Chondrocyte (in vitro differentiated cells): ENCODE measurements around the gene PRKD2. TPM values are rescaled to one million over a fixed set of nuclear protein-coding genes. Genes with fewer than 3 reads are reported as not detected.

Source experiments
- DNase-seq: peaks from one replicate; pipeline ENCODE4 v3.0.0; 2021; ENCODE audit warnings: mixed read lengths, low spot score
- H3K27ac Mint-ChIP-seq: one replicate; pipeline ENCODE4 v1.8.0; 2021; ENCODE audit warnings: mild to moderate bottlenecking, moderate library complexity, mixed read lengths; ENCODE audit not compliant: unreplicated experiment
- H3K27me3 Mint-ChIP-seq: 2 replicates; pipeline ENCODE4 v1.8.0; 2021; ENCODE audit warnings: low read depth, mixed read lengths
- H3K36me3 Mint-ChIP-seq: 2 replicates; pipeline ENCODE4 v1.8.0; 2021; ENCODE audit warnings: low read depth, mixed read lengths
- H3K4me1 Mint-ChIP-seq: 2 replicates; pipeline ENCODE4 v1.8.0; 2021; ENCODE audit warnings: low read depth, mild to moderate bottlenecking, mixed read lengths
- H3K4me3 Mint-ChIP-seq: one replicate; pipeline ENCODE4 v1.8.0; 2021; ENCODE audit warnings: mild to moderate bottlenecking, moderate library complexity, mixed read lengths; ENCODE audit not compliant: unreplicated experiment
- H3K9me3 Mint-ChIP-seq: 2 replicates; pipeline ENCODE4 v1.8.0; 2021; ENCODE audit warnings: low read depth, mixed read lengths
- total RNA-seq: library from RNA; stranded (reverse); gene quantifications from 3 replicates; pipeline ENCODE4 v1.2.1, GENCODE V29; 2021
- TF ChIP-seq, protein P1 (sequence below): fragments of 200-600 bp; sonication (generic); IDR thresholded peaks from 2 replicates; pipeline ENCODE4 v1.5.0; 2021; ENCODE audit warnings: antibody characterized with exemption, mild to moderate bottlenecking, moderate library complexity

The PRKD2 gene
- total RNA-seq, 1 donor from 2014 or later: 23.3 TPM

DNA sequence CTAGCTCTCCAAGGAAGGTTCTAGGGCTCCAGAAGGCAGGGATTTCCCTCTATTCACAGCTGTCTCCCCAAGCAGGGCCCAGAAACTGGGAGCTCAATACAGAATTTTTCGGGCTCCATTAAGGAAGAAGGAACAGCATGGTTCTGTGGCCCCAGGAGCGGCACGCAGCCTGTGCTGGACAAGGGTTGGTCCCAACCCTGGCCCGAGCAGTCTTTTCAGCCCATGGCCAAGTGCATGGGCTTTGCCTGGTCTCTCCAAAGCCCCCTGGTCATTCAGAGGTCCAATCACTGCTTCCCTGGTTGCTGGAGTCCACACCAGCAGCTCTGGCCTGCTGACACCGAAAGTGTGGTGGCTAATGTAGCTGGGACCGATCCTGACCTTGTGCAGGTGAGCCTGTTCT, 6.6 kb upstream of the PRKD2 start:
- DNase-seq: no peak
- Mint-ChIP-seq H3K9me3 (no peaks in the 10 kb centered on the region), H3K27me3 (no peaks in the 10 kb centered on the region), H3K36me3 (peaks cover 25% of the 10 kb centered on the region), H3K4me3 (no peak overlapping the region), H3K27ac (no peak overlapping the region), H3K4me1 (no peaks in the 10 kb centered on the region)
- TF ChIP-seq, protein P1, sequence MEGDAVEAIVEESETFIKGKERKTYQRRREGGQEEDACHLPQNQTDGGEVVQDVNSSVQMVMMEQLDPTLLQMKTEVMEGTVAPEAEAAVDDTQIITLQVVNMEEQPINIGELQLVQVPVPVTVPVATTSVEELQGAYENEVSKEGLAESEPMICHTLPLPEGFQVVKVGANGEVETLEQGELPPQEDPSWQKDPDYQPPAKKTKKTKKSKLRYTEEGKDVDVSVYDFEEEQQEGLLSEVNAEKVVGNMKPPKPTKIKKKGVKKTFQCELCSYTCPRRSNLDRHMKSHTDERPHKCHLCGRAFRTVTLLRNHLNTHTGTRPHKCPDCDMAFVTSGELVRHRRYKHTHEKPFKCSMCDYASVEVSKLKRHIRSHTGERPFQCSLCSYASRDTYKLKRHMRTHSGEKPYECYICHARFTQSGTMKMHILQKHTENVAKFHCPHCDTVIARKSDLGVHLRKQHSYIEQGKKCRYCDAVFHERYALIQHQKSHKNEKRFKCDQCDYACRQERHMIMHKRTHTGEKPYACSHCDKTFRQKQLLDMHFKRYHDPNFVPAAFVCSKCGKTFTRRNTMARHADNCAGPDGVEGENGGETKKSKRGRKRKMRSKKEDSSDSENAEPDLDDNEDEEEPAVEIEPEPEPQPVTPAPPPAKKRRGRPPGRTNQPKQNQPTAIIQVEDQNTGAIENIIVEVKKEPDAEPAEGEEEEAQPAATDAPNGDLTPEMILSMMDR: no peak

DNA sequence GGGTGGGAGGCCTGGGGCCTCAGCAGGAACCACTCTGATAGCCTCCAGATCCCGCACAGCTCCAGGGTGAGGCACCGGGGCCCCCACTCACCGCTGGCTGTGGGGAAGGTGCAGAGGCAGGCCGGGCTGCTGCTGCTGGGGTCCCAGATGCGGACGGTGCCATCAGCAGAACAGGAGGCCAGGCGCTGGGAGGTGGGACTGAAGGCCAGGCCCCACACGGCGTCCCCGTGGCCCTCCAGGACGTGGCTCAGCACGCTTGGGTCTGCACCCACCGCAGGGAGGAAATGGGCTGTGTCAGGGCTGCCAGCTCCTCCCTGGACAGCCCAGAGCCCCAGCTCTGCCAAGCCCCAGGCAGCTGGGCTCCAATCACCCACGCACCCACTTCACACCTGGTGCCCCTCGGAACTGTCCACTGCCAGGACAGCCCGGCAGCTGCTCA, 6.1 kb upstream of the PRKD2 start:
- Mint-ChIP-seq H3K36me3 (peaks cover 25% of the 10 kb centered on the region), H3K4me3 (no peak overlapping the region)

DNA sequence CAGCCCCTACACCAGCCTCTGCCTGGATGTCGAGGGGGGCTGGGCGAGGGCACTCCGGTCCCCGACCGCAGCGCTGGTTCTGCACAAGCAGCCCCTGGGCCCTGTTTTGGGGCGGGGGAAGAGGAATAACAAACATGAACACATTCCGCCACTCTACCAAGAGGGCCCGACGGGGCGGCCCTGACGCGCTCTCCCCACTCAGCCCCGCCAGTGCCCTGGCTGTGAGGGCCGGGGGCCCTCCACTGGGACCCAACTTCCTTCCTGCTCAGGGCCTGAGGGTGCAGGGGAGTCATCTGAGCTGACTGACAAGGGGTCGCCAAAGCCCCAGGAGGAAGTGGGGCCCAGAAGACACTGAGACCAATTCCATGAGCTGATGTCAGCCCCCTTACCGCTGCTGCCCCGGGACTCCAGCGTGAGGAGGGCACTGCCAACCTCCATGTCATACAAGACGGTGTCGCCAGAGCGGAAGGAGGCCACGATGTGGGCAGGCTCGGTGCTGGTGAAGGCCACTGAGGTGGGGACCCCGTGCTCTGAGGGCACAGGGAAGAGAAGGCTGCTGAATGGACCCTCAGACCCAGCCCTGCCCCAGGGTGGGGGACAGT, 5.6 kb upstream of the PRKD2 start:
- Mint-ChIP-seq H3K27me3 (no peaks in the 10 kb centered on the region), H3K4me3 (no peak overlapping the region), H3K9me3 (no peaks in the 10 kb centered on the region), H3K27ac (no peak overlapping the region), H3K36me3 (peaks cover 25% of the 10 kb centered on the region), H3K4me1 (peaks cover 6% of the 10 kb centered on the region)
- peak; percentile 84 for DNase-seq
- TF ChIP-seq, protein P1: no peak

More for the DNA sequence above, 6.1 kb upstream of the PRKD2 start:
- Mint-ChIP-seq H3K9me3 (no peaks in the 10 kb centered on the region), H3K4me1 (peaks cover 1% of the 10 kb centered on the region), H3K27ac (no peak overlapping the region), H3K27me3 (no peaks in the 10 kb centered on the region)
- TF ChIP-seq, protein P1: no peak
- DNase-seq: peak; percentile 88

DNA sequence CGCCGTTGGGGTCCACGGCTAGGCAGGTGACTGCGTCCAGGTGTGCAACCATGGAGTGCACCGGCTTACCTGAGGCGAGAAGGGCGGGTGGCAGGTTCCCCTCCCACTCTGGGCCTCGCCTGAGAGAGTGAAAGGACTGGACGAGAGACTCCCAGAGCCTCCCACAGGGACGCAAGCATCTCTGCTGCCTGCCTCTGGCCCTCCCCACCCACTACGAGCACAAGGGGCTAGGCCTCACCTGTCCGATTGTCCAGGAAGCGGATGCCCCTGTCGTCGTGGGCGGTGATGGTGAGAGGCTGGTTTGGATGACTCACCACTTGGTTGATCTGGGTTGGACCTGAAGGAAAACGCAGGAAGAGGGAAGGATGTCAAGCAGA, 5.1 kb upstream of the PRKD2 start:
- H3K27me3 Mint-ChIP-seq: no peaks in the 10 kb centered on the region
- no peak overlapping the region for H3K4me3 Mint-ChIP-seq
- TF ChIP-seq, protein P1: no peak
- peaks cover 22% of the 10 kb centered on the region for H3K36me3 Mint-ChIP-seq
- peaks cover 9% of the 10 kb centered on the region for H3K4me1 Mint-ChIP-seq
- peak overlapping the region; percentile 68 for H3K27ac Mint-ChIP-seq
- peak; percentile 81 for DNase-seq
- no peaks in the 10 kb centered on the region for H3K9me3 Mint-ChIP-seq

DNA sequence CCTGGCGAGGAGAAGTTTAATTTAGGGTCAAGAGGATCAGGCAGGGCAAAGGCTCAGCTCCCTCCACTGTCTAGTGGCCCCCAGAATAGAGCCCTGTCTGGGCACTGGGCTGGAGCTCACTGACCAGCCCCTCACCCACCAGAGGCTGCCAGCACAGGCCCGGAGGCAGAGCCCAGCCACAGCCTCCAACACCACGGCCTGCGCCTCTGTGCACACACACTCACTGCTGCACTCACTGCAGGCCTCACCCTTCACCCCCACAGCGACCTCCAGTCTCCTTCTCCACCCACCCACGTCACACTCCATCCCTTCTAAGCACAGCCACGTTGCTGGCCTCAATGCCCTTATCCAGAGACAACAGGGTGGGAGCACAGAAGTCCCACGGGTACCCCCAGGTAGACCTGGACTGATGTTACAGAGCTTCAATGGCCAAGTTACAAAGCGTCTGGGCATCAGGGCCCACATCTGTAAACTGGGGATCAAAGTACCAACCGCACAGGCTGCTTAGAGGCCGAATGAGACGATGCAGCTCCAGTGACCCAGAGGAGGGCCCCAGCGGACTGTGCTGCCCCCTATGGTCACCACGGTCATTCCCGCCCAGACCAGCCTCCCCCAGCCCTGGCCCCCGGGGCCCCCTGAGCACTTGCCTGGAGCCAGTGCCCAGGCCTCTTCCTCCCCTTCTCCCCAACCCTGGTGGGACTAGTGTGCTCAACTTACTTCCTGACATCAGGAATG, 4.5 kb upstream of the PRKD2 start:
- no peak overlapping the region for H3K4me3 Mint-ChIP-seq
- peaks cover 19% of the 10 kb centered on the region for H3K36me3 Mint-ChIP-seq
- H3K27me3 Mint-ChIP-seq: no peaks in the 10 kb centered on the region
- no peak for DNase-seq
- H3K9me3 Mint-ChIP-seq: no peaks in the 10 kb centered on the region
- H3K4me1 Mint-ChIP-seq: peaks cover 9% of the 10 kb centered on the region
- peak overlapping the region; percentile 68 for H3K27ac Mint-ChIP-seq
- TF ChIP-seq, protein P1: peak; percentile 44
